Activated CD4-positive, alpha-beta memory T cell treated with anti-CD3 and anti-CD28 coated beads, Interleukin-2, amount 10 ng/mL, durations not matched to agents 7 days and 5 days (primary cell): ENCODE results near the gene TCF12. TPM values are rescaled to one million over a fixed set of nuclear protein-coding genes. Genes with fewer than 3 reads are reported as not detected.
A peak's percentile ranks its signal among the peaks of the same experiment; 100 is the strongest.

Experiments
- CTCF ChIA-PET: fragments of 350-600 bp; sonication (Branson Sonifier 250); formaldehyde crosslinking; loops from one replicate; lab custom pipeline; 2021; ENCODE audit warnings: antibody characterized with exemption, inconsistent platforms; lab: Charles Lee
- POLR2A ChIA-PET: fragments of 350-600 bp; sonication (Branson Sonifier 250); formaldehyde crosslinking; loops from one replicate; lab custom pipeline; 2021; ENCODE audit warnings: antibody characterized with exemption; lab: Charles Lee
- DNase-seq: peaks from one replicate; pipeline ENCODE4 v3.0.0-alpha.2; 2020
- H3K27ac Mint-ChIP-seq: one replicate; pipeline ENCODE4 v1.8.0; 2021; ENCODE audit warnings: mild to moderate bottlenecking, mixed read lengths
- H3K27me3 Mint-ChIP-seq: one replicate; pipeline ENCODE4 v1.8.0; 2021; ENCODE audit warnings: mixed read lengths
- H3K36me3 Mint-ChIP-seq: one replicate; pipeline ENCODE4 v1.8.0; 2021; ENCODE audit warnings: low read depth, mixed read lengths
- H3K4me1 Mint-ChIP-seq: one replicate; pipeline ENCODE4 v1.8.0; 2021; ENCODE audit warnings: mixed read lengths
- H3K4me3 Mint-ChIP-seq: one replicate; pipeline ENCODE4 v1.8.0; 2021; ENCODE audit warnings: mild to moderate bottlenecking, mixed read lengths
- H3K9me3 Mint-ChIP-seq: one replicate; pipeline ENCODE4 v1.8.0; 2021; ENCODE audit warnings: mixed read lengths
- total RNA-seq, 2 experiments: library from RNA; stranded (reverse); gene quantifications; one replicate each; pipeline ENCODE4 v1.2.3, GENCODE V29; 2021

TCF12 gene
- total RNA-seq, 2 experiments from 2014 or later = 62.4 to 62.8 TPM

GRCh38 chr15:57298843-57299550, 380.6 kb downstream of the TCF12 start:
- H3K4me3 Mint-ChIP-seq = no peak overlapping the region
- no peak overlapping the region for H3K27ac Mint-ChIP-seq
- POLR2A ChIA-PET = no interaction called here
- peaks cover 5% of the 10 kb centered on the region for H3K4me1 Mint-ChIP-seq
- H3K36me3 Mint-ChIP-seq = no peaks in the 10 kb centered on the region
- CTCF ChIA-PET = no interaction called here
- H3K9me3 Mint-ChIP-seq = no peaks in the 10 kb centered on the region
- no peaks in the 10 kb centered on the region for H3K27me3 Mint-ChIP-seq
- DNase-seq = no peak

GRCh38 chr15:57301307-57301706, 382.9 kb downstream of the TCF12 start:
- ChIA-PET POLR2A (no interaction called here), CTCF (interaction anchor here (1.1 kb wide), 1 partner anchor 155 kb away, joined by 3 read pairs; no protein-coding TSS in a partner anchor)
- Mint-ChIP-seq H3K36me3 (no peaks in the 10 kb centered on the region), H3K4me1 (peaks cover 7% of the 10 kb centered on the region), H3K4me3 (no peak overlapping the region), H3K27ac (no peak overlapping the region), H3K27me3 (peaks cover 3% of the 10 kb centered on the region), H3K9me3 (no peaks in the 10 kb centered on the region)
- DNase-seq = no peak

GRCh38 chr15:57302640-57303257, 384.3 kb downstream of the TCF12 start:
- no peak for DNase-seq
- ChIA-PET CTCF (no interaction called here), POLR2A (no interaction called here)

GRCh38 chr15:57305009-57305408, 386.6 kb downstream of the TCF12 start:
- Mint-ChIP-seq H3K27me3 (peaks cover 3% of the 10 kb centered on the region), H3K9me3 (no peaks in the 10 kb centered on the region), H3K4me3 (no peak overlapping the region), H3K27ac (no peak overlapping the region), H3K4me1 (peaks cover 3% of the 10 kb centered on the region), H3K36me3 (no peaks in the 10 kb centered on the region)
- ChIA-PET CTCF (interaction anchor here (3.6 kb wide), 1 partner anchor 158 kb away, joined by 93 read pairs; no protein-coding TSS in a partner anchor), POLR2A (no interaction called here)
- DNase-seq = no peak

More at GRCh38 chr15:57302640-57303257, 384.3 kb downstream of the TCF12 start:
- no peaks in the 10 kb centered on the region for H3K9me3 Mint-ChIP-seq
- H3K4me3 Mint-ChIP-seq = no peak overlapping the region
- no peak overlapping the region for H3K27ac Mint-ChIP-seq
- no peaks in the 10 kb centered on the region for H3K36me3 Mint-ChIP-seq
- peaks cover 3% of the 10 kb centered on the region for H3K27me3 Mint-ChIP-seq
- H3K4me1 Mint-ChIP-seq = peaks cover 8% of the 10 kb centered on the region

GRCh38 chr15:57306161-57306943, 387.9 kb downstream of the TCF12 start:
- ChIA-PET CTCF (interaction anchor here (0.6 to 3.6 kb wide), 29 partner anchors 9 to 815 kb away, joined by 3 to 93 read pairs (median 3); partner anchors contain the start of gene TCF12), POLR2A (interaction anchor here (0.8 to 1.4 kb wide), 2 partner anchors 160 to 388 kb away, joined by 5 to 6 read pairs; partner anchors contain the start of gene TCF12)
- peaks cover 3% of the 10 kb centered on the region for H3K4me1 Mint-ChIP-seq
- H3K4me3 Mint-ChIP-seq = peak overlapping the region; percentile 30
- H3K36me3 Mint-ChIP-seq = no peaks in the 10 kb centered on the region
- H3K9me3 Mint-ChIP-seq = no peaks in the 10 kb centered on the region
- peak; percentile 81 for DNase-seq
- peaks cover 3% of the 10 kb centered on the region for H3K27me3 Mint-ChIP-seq
- H3K27ac Mint-ChIP-seq = no peak overlapping the region

GRCh38 chr15:57306944-57307411, 388.5 kb downstream of the TCF12 start:
- H3K9me3 Mint-ChIP-seq = no peaks in the 10 kb centered on the region
- H3K4me3 Mint-ChIP-seq = no peak overlapping the region
- no peaks in the 10 kb centered on the region for H3K36me3 Mint-ChIP-seq
- peaks cover 3% of the 10 kb centered on the region for H3K27me3 Mint-ChIP-seq
- ChIA-PET POLR2A (interaction anchor here (1.4 kb wide), 1 partner anchor 160 kb away, joined by 5 read pairs; no protein-coding TSS in a partner anchor), CTCF (interaction anchor here (0.6 to 3.6 kb wide), 18 partner anchors 15 to 485 kb away, joined by 3 to 93 read pairs (median 3); partner anchors contain the start of gene TCF12)
- no peak overlapping the region for H3K27ac Mint-ChIP-seq
- peaks cover 3% of the 10 kb centered on the region for H3K4me1 Mint-ChIP-seq
- DNase-seq = no peak

GRCh38 chr15:57307527-57308169, 389.2 kb downstream of the TCF12 start:
- no peak for DNase-seq
- Mint-ChIP-seq H3K4me3 (no peak overlapping the region), H3K27me3 (peaks cover 3% of the 10 kb centered on the region), H3K9me3 (no peaks in the 10 kb centered on the region), H3K4me1 (peaks cover 3% of the 10 kb centered on the region), H3K36me3 (no peaks in the 10 kb centered on the region), H3K27ac (no peak overlapping the region)
- POLR2A ChIA-PET = no interaction called here
- CTCF ChIA-PET = interaction anchor here (1.7 to 3.6 kb wide), 2 partner anchors 48 to 160 kb away, joined by 5 to 93 read pairs; no protein-coding TSS in a partner anchor

GRCh38 chr15:57308170-57308545, 389.7 kb downstream of the TCF12 start:
- CTCF ChIA-PET = interaction anchor here (3.6 kb wide), 1 partner anchor 161 kb away, joined by 93 read pairs; no protein-coding TSS in a partner anchor
- peaks cover 3% of the 10 kb centered on the region for H3K4me1 Mint-ChIP-seq
- POLR2A ChIA-PET = no interaction called here
- no peaks in the 10 kb centered on the region for H3K36me3 Mint-ChIP-seq
- H3K4me3 Mint-ChIP-seq = no peak overlapping the region
- H3K27me3 Mint-ChIP-seq = peaks cover 3% of the 10 kb centered on the region
- no peak for DNase-seq
- no peak overlapping the region for H3K27ac Mint-ChIP-seq
- no peaks in the 10 kb centered on the region for H3K9me3 Mint-ChIP-seq

GRCh38 chr15:57309856-57310760, 391.7 kb downstream of the TCF12 start:
- DNase-seq = no peak
- H3K27me3 Mint-ChIP-seq = peaks cover 3% of the 10 kb centered on the region
- H3K27ac Mint-ChIP-seq = no peak overlapping the region
- CTCF ChIA-PET = interaction anchor here (0.5 kb wide), 1 partner anchor 47 kb away, joined by 4 read pairs; no protein-coding TSS in a partner anchor
- peaks cover 3% of the 10 kb centered on the region for H3K4me1 Mint-ChIP-seq
- POLR2A ChIA-PET = no interaction called here
- H3K4me3 Mint-ChIP-seq = no peak overlapping the region
- H3K36me3 Mint-ChIP-seq = no peaks in the 10 kb centered on the region
- H3K9me3 Mint-ChIP-seq = no peaks in the 10 kb centered on the region

GRCh38 chr15:57310876-57311275, 392.4 kb downstream of the TCF12 start:
- ChIA-PET POLR2A (no interaction called here), CTCF (no interaction called here)
- Mint-ChIP-seq H3K4me1 (peaks cover 3% of the 10 kb centered on the region), H3K9me3 (no peaks in the 10 kb centered on the region), H3K27ac (no peak overlapping the region), H3K4me3 (no peak overlapping the region), H3K27me3 (peaks cover under 1% of the 10 kb centered on the region), H3K36me3 (no peaks in the 10 kb centered on the region)
- DNase-seq = no peak

- Mint-ChIP-seq H3K36me3 (no peaks in the 10 kb centered on the region), H3K27ac (no peak overlapping the region), H3K4me3 (no peak overlapping the region), H3K9me3 (no peaks in the 10 kb centered on the region), H3K4me1 (no peaks in the 10 kb centered on the region), H3K27me3 (no peaks in the 10 kb centered on the region)
- no peak for DNase-seq
- POLR2A ChIA-PET = no interaction called here
- CTCF ChIA-PET = no interaction called here
These were observed 393.5 kb downstream of the TCF12 start for GRCh38 chr15:57312006-57312317.
